NT2/D1 (cell line): Measurements from ENCODE around the gene CDC14B.

Source experiments
- SUZ12 ChIP-seq: IDR thresholded peaks from 2 replicates; pipeline ENCODE4 v1.6.1; 2011; ENCODE audit not compliant: insufficient read length, insufficient read depth; ENCODE audit errors: extremely low read depth
- ZNF274 ChIP-seq: IDR thresholded peaks from 2 replicates; pipeline ENCODE4 v1.6.1; 2011; ENCODE audit warnings: mild to moderate bottlenecking, low read depth, low read length

GRCh38 chr9:96564217-96564616 lies 55.4 kb downstream of the CDC14B start:
- no peak for TF ChIP-seq SUZ12
- TF ChIP-seq ZNF274: no peak
